Endothelial cell of umbilical vein (primary cell): ENCODE results near the gene SMOC1. TPM values are rescaled to one million over a fixed set of nuclear protein-coding genes. Genes with fewer than 3 reads are reported as not detected.

Experiments used
- BruUV-seq: library from RNA; stranded (reverse); fragments of 400-500 nt; replicated peaks from 2 replicates; lab custom pipeline; 2021; lab: Mats Ljungman, UMichigan
- CTCF ChIA-PET: fragments of 300-600, 350-600 bp; sonication (Branson Sonifier 250); formaldehyde crosslinking; loops from one replicate; lab custom pipeline; 2021; ENCODE audit warnings: antibody characterized with exemption, inconsistent platforms; lab: Charles Lee
- POLR2A ChIA-PET: fragments of 300-600, 350-600 bp; sonication (Branson Sonifier 250); formaldehyde crosslinking; loops from one replicate; lab custom pipeline; 2021; ENCODE audit warnings: antibody characterized with exemption, inconsistent platforms; lab: Charles Lee
- DNase-seq: peaks from one replicate; pipeline ENCODE4 v3.0.0-alpha.2; 2011; ENCODE audit warnings: low read depth, low spot score
- FAIRE-seq: peaks from 2 replicates; lab custom pipeline; 2011; peaks lifted over from hg19 to GRCh38; lab: Jason Lieb, UNC
- H2AFZ ChIP-seq: 2 replicates; pipeline ENCODE4 v1.6.0; 2012; ENCODE audit warnings: low read depth, low read length, control low read depth, inconsistent platforms
- H3K27ac ChIP-seq: 2 replicates; pipeline ENCODE4 v1.5.1; 2011; ENCODE audit warnings: low read depth, mild to moderate bottlenecking, control low read depth, low read length, moderate library complexity; ENCODE audit not compliant: insufficient read depth
- H3K27me3 ChIP-seq, 2 experiments: 2 replicates each; pipeline versions ENCODE4 v1.6.0 to v1.6.1; 2011; ENCODE audit warnings: low read length in 2 of 2, mixed read lengths in 1 of 2; ENCODE audit not compliant: control insufficient read depth in 2 of 2, insufficient read depth in 2 of 2
- H3K36me3 ChIP-seq, 2 experiments: 2 replicates in 1 of 2; 3 replicates in 1 of 2; pipeline ENCODE4 v1.5.1; 2011; ENCODE audit warnings: low read length in 2 of 2, mild to moderate bottlenecking in 1 of 2, moderate library complexity in 1 of 2; ENCODE audit not compliant: control insufficient read depth in 2 of 2, insufficient read depth in 2 of 2; ENCODE audit errors: extremely low read depth in 1 of 2
- H3K4me1 ChIP-seq: 3 replicates; pipeline ENCODE4 v1.5.1; 2011; ENCODE audit warnings: mild to moderate bottlenecking, low read length; ENCODE audit not compliant: control insufficient read depth, insufficient read depth; ENCODE audit errors: extremely low read depth
- H3K4me2 ChIP-seq: 2 replicates; pipeline ENCODE4 v1.6.1; 2011; ENCODE audit warnings: low read length, control low read depth, mixed read lengths; ENCODE audit not compliant: insufficient read depth
- H3K4me3 ChIP-seq, 3 experiments: fragments of 200-600 bp in 1 of 3; sonication (generic), shearing (Covaris generic) in 1 of 3; replicated peaks in 1 of 3; 2 replicates each; pipeline ENCODE4 v1.5.1; 2011 to 2016; ENCODE audit warnings: control low read depth in 3 of 3, low read length in 3 of 3, mild to moderate bottlenecking in 2 of 3, inconsistent platforms in 1 of 3, low read depth in 1 of 3, moderate library complexity in 1 of 3; ENCODE audit not compliant: insufficient read depth in 1 of 3
- H3K79me2 ChIP-seq: 2 replicates; pipeline ENCODE4 v1.6.0; 2012; ENCODE audit warnings: low read length, inconsistent platforms; ENCODE audit not compliant: control insufficient read depth, insufficient read depth
- H3K9ac ChIP-seq: replicated peaks from 2 replicates; pipeline ENCODE3; 2011; ENCODE audit warnings: low read length, control low read depth; ENCODE audit not compliant: insufficient read depth; ENCODE audit errors: extremely low read depth
- H3K9me1 ChIP-seq: replicated peaks from 3 replicates; pipeline ENCODE4 v1.6.0; 2011; ENCODE audit warnings: mild to moderate bottlenecking, low read length; ENCODE audit not compliant: control insufficient read depth, insufficient read depth; ENCODE audit errors: extremely low read depth
- H3K9me3 ChIP-seq: replicated peaks from 2 replicates; pipeline ENCODE4 v1.5.1; 2012; ENCODE audit warnings: low read length, inconsistent platforms; ENCODE audit not compliant: control insufficient read depth, insufficient read depth
- H4K20me1 ChIP-seq: replicated peaks from 2 replicates; pipeline ENCODE3; 2011; ENCODE audit warnings: mild to moderate bottlenecking, low read length; ENCODE audit not compliant: control insufficient read depth, insufficient read depth; ENCODE audit errors: extremely low read depth
- CTCF ChIP-seq, 2 donors: IDR thresholded peaks; 1 replicate in 1 of 2; 2 replicates in 1 of 2; pipeline ENCODE4 v1.5.1; 2011; ENCODE audit warnings: low read length in 2 of 2, mild to moderate bottlenecking in 2 of 2, moderate library complexity in 2 of 2, control low read depth in 1 of 2, inconsistent platforms in 1 of 2, low read depth in 1 of 2; ENCODE audit not compliant: insufficient read depth in 1 of 2; ENCODE audit errors: extremely low read depth in 1 of 2
- EZH2 ChIP-seq: IDR thresholded peaks from 2 replicates; pipeline ENCODE4 v1.6.1; 2012; ENCODE audit warnings: borderline replicate concordance, low read depth, mild to moderate bottlenecking, moderate library complexity, low read length, inconsistent platforms; ENCODE audit not compliant: severe bottlenecking
- FOS ChIP-seq: IDR thresholded peaks from 2 replicates; pipeline ENCODE4 v1.6.1; 2011; ENCODE audit warnings: mild to moderate bottlenecking, low read length, moderate library complexity, borderline replicate concordance; ENCODE audit not compliant: insufficient read depth
- GATA2 ChIP-seq: IDR thresholded peaks from 2 replicates; pipeline ENCODE4 v1.7.0; 2011; ENCODE audit warnings: low read depth, mild to moderate bottlenecking, moderate library complexity, mixed read lengths, low read length; ENCODE audit not compliant: insufficient read length, insufficient read depth
- JUN ChIP-seq: IDR thresholded peaks from 2 replicates; pipeline ENCODE4 v1.6.1; 2011; ENCODE audit warnings: borderline replicate concordance, low read depth; ENCODE audit not compliant: insufficient read length, insufficient read depth
- MAX ChIP-seq: IDR thresholded peaks from 2 replicates; pipeline ENCODE4 v1.6.1; 2011; ENCODE audit not compliant: insufficient read depth, insufficient read length
- MYC ChIP-seq: IDR thresholded peaks from one replicate; pipeline ENCODE4 v1.6.1; 2011; ENCODE audit warnings: mild to moderate bottlenecking, low read depth, low read length
- POLR2A ChIP-seq: IDR thresholded peaks from 2 replicates; pipeline ENCODE4 v1.6.1; 2012; ENCODE audit warnings: low read depth, mild to moderate bottlenecking, control low read depth, low read length
- POLR2AphosphoS5 ChIP-seq: IDR thresholded peaks from 2 replicates; pipeline ENCODE4 v1.6.1; 2012; ENCODE audit warnings: low read depth, mild to moderate bottlenecking, control low read depth, low read length, moderate library complexity; ENCODE audit not compliant: insufficient read depth
- dilution Hi-C: fragments of 300-500 bp; cut with MboI; formaldehyde crosslinking; loops from one replicate; pipeline ENCODE4 v1.15.0; 2019; ENCODE audit warnings: low sequenced_read_pairs; ENCODE audit not compliant: extremely low pct_ligation_motif_present
- intact Hi-C: fragments of 100-400 bp; cut with micrococcal nuclease; formaldehyde crosslinking; loops from one replicate; pipeline ENCODE4 v1.10.0; 2022
- polyA plus RNA-seq, 4 experiments: library from polyadenylated mRNA; depleted of rRNA in 3 of 4; stranded (reverse) in 3 of 4; unstranded in 1 of 4; fragments of >200 nt; gene quantifications; 2 replicates each; pipeline versions ENCODE4 v1.2.1 to v1.2.3, GENCODE V29; 2011 to 2012; ENCODE audit warnings: missing spikeins in 1 of 4
- total RNA-seq: library from RNA; stranded (reverse); gene quantifications from 2 replicates; pipeline ENCODE4 v1.2.3, GENCODE V29; 2021

SMOC1 gene
- total and polyA plus RNA-seq, 2 donors (not counting 3 experiments of a cell fraction or from before 2014, with no cell fraction given): 0.97 to 1.1 TPM

- no peaks in the 10 kb centered on the region for H3K79me2 ChIP-seq
- CTCF ChIA-PET: no interaction called here
- no peak for TF ChIP-seq EZH2
- TF ChIP-seq CTCF (IDR thresholded peaks at IDR 0.05; ENCODE audit: extremely low read depth in 1 of 2, insufficient read depth in 1 of 2, low read depth in 1 of 2, low read length in 2 of 2): no peak
- TF ChIP-seq MAX: no peak
- no peak for TF ChIP-seq FOS
- no peak for TF ChIP-seq JUN
- TF ChIP-seq MYC: no peak
- no peak for TF ChIP-seq GATA2
- TF ChIP-seq POLR2A: no peak
- TF ChIP-seq POLR2AphosphoS5: no peak
- no peak overlapping the region for H3K4me3 ChIP-seq
- H3K36me3 ChIP-seq: no peaks in the 10 kb centered on the region
- FAIRE-seq (no peak), DNase-seq (no peak)
- no TSS peak for BruUV-seq
- no peaks in the 10 kb centered on the region for H3K9me3 ChIP-seq
- H3K27me3 ChIP-seq: peaks cover 0 to 4% of the 10 kb centered on the region in 2 experiments
- no peak overlapping the region for H3K27ac ChIP-seq
- no peaks in the 10 kb centered on the region for H3K4me1 ChIP-seq
- POLR2A ChIA-PET: no interaction called here
- H4K20me1 ChIP-seq: no peaks in the 10 kb centered on the region
- no peak overlapping the region for H2AFZ ChIP-seq
- no peaks in the 10 kb centered on the region for H3K9me1 ChIP-seq
- intact Hi-C loops: no loop called here
- dilution Hi-C loops: no loop called here
- H3K9ac ChIP-seq: no peak overlapping the region
- H3K4me2 ChIP-seq: no peak overlapping the region
Observed at GRCh38 chr14:70043001-70043400, 163.8 kb downstream of the SMOC1 start.
